ENCODE measurements around the gene DGKI. TPM values are rescaled to one million over a fixed set of nuclear protein-coding genes. Genes with fewer than 3 reads are reported as not detected.
A peak's percentile ranks its signal among the peaks of the same experiment; 100 is the strongest.

Gene DGKI
- total RNA-seq, 4 donors from 2014 or later = 0.16 to 4.4 (median 2.1) TPM

- ATAC-seq (ENCODE audit: low FRiP score) (no peak), DNase-seq (ENCODE audit: low spot score) (no peak)
- TF ChIP-seq CTCF (IDR thresholded peaks at IDR 0.05) = no peak
Observed at GRCh38 chr7:137658190-137658900, 188.4 kb downstream of the DGKI start.

- no peak for TF ChIP-seq CTCF (IDR thresholded peaks at IDR 0.05)
- ATAC-seq (ENCODE audit: low FRiP score) (no peak), DNase-seq (ENCODE audit: low spot score) (no peak)
Observed at GRCh38 chr7:137657476-137658189, 189.1 kb downstream of the DGKI start.

DNA sequence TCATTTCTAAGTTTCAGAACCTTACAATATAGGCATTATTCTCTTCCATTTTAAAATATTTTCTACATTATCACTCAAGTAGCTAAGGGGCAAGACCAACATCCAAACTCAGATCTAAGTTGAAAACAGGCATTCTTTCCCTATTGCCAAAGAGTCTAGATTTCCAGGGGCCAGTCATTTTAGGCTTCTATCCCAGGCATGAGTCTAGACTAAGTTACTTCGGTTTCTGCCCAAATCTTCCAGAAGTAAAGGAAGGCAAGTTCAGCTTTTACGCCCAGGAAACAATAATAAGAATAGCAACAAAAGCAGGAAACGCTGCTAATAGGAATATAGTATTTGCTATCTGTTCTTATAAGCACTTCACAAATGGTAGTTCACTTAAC lies 189.9 kb downstream of the DGKI start:
- ATAC-seq (ENCODE audit: low FRiP score) = no peak
- no peak for DNase-seq (ENCODE audit: low spot score)
- TF ChIP-seq CTCF (IDR thresholded peaks at IDR 0.05) = no peak

DNA sequence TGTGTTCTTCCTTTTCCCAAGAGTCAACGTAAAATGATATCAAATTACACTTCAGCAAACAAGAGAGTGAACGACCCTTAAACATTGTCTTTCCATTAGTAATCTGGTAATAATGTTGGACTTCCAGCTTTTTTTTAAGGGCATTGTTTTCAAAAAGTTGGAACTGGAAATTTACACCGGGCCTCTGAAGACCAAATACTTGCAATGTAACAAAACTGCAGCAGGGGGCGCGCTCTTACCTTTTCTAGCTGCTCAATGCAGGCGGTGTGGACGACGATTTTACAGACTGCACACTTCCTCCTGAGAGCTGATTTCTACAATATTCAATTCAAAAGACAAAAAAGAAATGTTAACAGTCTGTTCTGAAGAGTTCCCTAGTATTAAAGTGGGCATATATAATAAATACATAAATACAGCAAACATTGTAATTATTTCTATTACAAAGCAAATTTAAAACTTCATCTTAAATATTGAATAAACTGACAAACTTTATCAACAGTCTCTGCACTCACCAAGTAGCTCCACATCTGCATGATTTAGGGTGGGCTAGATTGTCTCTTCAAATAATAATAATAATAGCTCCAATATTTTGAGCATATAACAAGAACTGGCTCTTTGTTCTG lies 190.4 kb downstream of the DGKI start:
- TF ChIP-seq CTCF (IDR thresholded peaks at IDR 0.05) = peak in 1 of 3 donors; percentile 49
- ATAC-seq (ENCODE audit: low FRiP score) = no peak
- DNase-seq (ENCODE audit: low spot score) = peak; percentile 78

GRCh38 chr7:137655804-137656203 lies 191.0 kb downstream of the DGKI start:
- DNase-seq (ENCODE audit: low spot score) (no peak), ATAC-seq (ENCODE audit: low FRiP score) (no peak)
- TF ChIP-seq CTCF (IDR thresholded peaks at IDR 0.05) = no peak

GRCh38 chr7:137652721-137653120 lies 194.1 kb downstream of the DGKI start:
- ATAC-seq (ENCODE audit: low FRiP score) (no peak), DNase-seq (ENCODE audit: low spot score) (no peak)
- TF ChIP-seq CTCF (IDR thresholded peaks at IDR 0.05) = no peak
